Activated T-helper 2 cell treated with anti-CD3 and anti-CD28 coated beads, Interferon-gamma antibody, Interleukin-2, Interleukin-4, amounts not matched to agents 10 μg/mL and 5 μg/mL and 100 μg/mL, durations not matched to agents 14 hours and 24 hours and 36 hours (primary cell): ENCODE results near the gene HHLA2. TPM values are rescaled to one million over a fixed set of nuclear protein-coding genes. Genes with fewer than 3 reads are reported as not detected.

Source experiments
- DNase-seq: peaks from one replicate; pipeline ENCODE4 v3.0.0; 2021; ENCODE audit warnings: low spot score
- H3K27ac Mint-ChIP-seq: one replicate; pipeline ENCODE4 v1.8.0; 2021; ENCODE audit warnings: mixed read lengths
- H3K27me3 Mint-ChIP-seq: one replicate; pipeline ENCODE4 v1.8.0; 2021; ENCODE audit warnings: low read depth, mixed read lengths
- H3K36me3 Mint-ChIP-seq: one replicate; pipeline ENCODE4 v1.8.0; 2021; ENCODE audit warnings: low read depth, mixed read lengths
- H3K4me1 Mint-ChIP-seq: one replicate; pipeline ENCODE4 v1.8.0; 2021; ENCODE audit warnings: low read depth, mixed read lengths
- H3K4me3 Mint-ChIP-seq: one replicate; pipeline ENCODE4 v1.8.0; 2021; ENCODE audit warnings: low read depth, mild to moderate bottlenecking, moderate library complexity, mixed read lengths
- H3K9me3 Mint-ChIP-seq: one replicate; pipeline ENCODE4 v1.8.0; 2021; ENCODE audit warnings: mixed read lengths
- intact Hi-C: fragments of 100-400 bp; cut with micrococcal nuclease; formaldehyde crosslinking; loops from one replicate; pipeline ENCODE4 v1.15.1; 2023
- total RNA-seq: library from RNA; stranded (reverse); gene quantifications from 2 replicates; pipeline ENCODE4 v1.2.3, GENCODE V29; 2022

HHLA2 gene
- total RNA-seq, 1 donor from 2014 or later, result 0.66 TPM

DNA sequence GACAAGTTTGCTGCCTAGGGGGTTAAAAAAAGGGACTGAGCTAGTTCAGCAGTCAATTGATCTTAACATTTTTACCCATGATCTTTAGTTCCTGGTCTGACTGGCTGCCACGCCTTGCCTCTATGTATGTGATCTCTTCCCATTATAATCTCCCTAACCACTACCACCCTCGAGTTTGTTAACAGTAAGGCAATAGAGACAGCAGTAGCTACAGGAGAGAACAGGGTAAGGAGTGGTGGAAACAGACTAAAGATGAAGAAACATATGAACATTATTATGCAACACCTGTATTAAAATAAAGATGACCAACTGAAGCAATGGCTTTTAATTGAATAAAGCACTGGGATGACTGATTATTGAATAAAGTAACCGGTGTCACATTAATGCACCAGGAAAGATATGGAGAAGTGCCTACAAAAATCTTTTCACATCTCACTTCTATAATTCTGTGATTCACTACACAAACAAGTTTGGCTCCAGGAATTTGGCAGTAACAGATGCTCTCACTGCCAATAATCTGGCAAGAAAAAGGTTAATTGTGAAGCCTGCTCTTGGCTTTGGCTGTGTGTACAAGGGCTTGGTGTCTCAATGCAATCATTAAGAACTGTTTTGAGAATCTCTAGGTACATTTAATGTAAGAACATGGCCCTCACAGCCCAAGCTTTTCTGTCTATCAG is 95.7 kb downstream of the HHLA2 start:
- Mint-ChIP-seq H3K9me3 (no peaks in the 10 kb centered on the region), H3K36me3 (no peaks in the 10 kb centered on the region), H3K4me1 (peaks cover 17% of the 10 kb centered on the region), H3K27ac (no peak overlapping the region), H3K4me3 (no peak overlapping the region), H3K27me3 (peaks cover 24% of the 10 kb centered on the region)
- intact Hi-C loops, result no loop called here
- no peak for DNase-seq

DNA sequence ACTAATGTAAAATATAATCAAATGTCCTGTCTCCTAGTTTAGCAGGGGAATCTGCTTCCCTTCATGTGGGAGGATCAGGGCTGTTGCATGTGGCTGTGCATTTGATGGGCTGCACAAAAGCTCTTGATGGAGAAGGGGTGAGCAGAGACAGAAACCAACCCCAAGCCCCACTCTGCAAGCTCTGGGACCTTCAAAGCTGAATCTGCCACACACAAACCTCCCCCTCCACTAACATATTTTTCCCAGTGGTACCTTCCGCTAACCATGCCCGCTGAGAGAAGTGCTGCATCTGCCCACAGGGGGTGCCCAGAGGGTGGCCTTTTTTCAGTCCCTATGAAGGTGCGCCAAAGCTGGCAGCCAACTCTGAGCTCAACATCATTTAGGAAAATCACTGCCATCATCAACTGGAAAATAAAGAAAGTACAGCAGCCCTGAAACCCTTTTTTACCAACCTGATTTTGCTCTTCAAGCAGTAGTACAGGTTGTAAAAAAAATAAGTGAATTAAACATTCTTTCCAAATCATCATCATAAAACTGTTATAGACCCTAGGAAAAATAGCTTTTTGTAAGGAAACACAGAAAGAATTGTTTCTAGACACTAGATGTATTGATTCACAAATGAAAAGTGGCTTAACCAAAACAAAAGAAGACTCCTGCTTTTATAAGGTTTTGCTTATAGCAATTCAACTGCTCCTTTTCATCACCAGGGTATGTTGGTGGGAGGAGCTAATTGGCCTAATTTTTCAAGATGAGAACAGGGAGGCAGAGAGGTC is 97.0 kb downstream of the HHLA2 start:
- intact Hi-C loops, result no loop called here
- no peaks in the 10 kb centered on the region for H3K9me3 Mint-ChIP-seq
- H3K36me3 Mint-ChIP-seq, result no peaks in the 10 kb centered on the region
- no peak overlapping the region for H3K27ac Mint-ChIP-seq
- no peak for DNase-seq
- H3K4me3 Mint-ChIP-seq, result no peak overlapping the region
- H3K27me3 Mint-ChIP-seq, result peaks cover 27% of the 10 kb centered on the region
- peaks cover 4% of the 10 kb centered on the region for H3K4me1 Mint-ChIP-seq

DNA sequence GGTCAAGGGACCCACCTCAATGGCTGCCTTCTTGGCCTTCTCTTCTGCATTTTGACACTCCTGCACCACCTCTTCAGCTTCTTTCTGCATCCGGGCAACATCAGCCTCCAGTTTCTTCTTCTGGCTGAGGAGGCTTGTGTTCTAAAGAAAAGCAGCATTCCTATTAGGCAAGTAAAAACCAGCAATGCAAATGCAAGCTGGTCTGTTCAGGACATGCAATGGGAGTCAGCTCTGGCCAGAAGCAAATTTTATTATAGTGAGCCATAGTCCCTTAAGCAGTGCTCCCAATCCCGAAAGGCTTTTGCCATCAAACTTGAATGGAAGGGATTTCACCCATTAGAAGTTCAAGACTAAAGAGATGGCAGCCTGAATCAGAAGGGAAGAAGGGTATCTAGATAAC is 97.7 kb downstream of the HHLA2 start:
- Mint-ChIP-seq H3K4me3 (no peak overlapping the region), H3K27me3 (peaks cover 27% of the 10 kb centered on the region), H3K27ac (no peak overlapping the region), H3K9me3 (no peaks in the 10 kb centered on the region), H3K36me3 (no peaks in the 10 kb centered on the region), H3K4me1 (no peaks in the 10 kb centered on the region)
- intact Hi-C loops, result no loop called here
- DNase-seq, result no peak

DNA sequence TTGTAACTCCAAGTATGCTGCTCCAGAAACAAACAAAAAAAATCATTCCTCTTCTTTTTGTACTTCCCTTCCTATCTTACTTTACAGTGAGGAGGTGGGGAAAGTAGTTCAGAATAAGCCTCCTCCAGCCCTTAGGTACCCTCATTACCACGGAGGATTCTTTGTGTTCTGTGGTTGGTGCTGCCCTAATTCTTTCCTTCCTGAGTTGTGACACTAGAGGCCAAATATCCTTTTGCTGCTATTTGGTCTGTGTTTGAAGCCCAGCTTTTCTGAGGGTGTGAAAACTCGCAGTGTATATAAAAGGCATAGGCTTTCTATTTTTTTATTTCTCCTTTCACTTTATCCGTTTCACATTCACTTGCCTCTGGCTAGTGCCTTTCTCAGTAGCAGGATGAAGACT is 98.2 kb downstream of the HHLA2 start:
- no peak for DNase-seq
- no peaks in the 10 kb centered on the region for H3K4me1 Mint-ChIP-seq

DNA sequence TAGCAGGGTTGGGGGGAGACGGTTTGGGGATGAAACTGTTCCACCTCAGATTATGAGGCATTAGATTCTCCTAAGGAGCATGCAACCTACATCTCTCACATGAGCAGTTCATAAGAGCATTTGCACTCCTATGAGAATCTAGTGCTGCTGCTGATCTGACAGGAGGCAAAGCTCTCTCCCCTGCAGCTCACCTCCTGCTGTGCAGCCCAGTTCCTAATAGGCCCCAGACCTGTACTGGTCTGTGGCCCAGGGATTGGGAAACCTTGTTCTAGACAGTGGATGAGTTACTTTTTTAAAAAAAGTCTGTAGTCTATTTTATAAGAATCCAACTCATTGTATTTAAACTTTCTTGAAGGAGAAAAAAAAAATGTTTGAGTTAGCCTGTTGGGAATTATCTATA is 100.0 kb downstream of the HHLA2 start:
- H3K36me3 Mint-ChIP-seq, result no peaks in the 10 kb centered on the region
- H3K27me3 Mint-ChIP-seq, result peaks cover 22% of the 10 kb centered on the region
- no peak overlapping the region for H3K4me3 Mint-ChIP-seq
- no peak for DNase-seq
- H3K27ac Mint-ChIP-seq, result no peak overlapping the region
- peaks cover 9% of the 10 kb centered on the region for H3K9me3 Mint-ChIP-seq
- no peaks in the 10 kb centered on the region for H3K4me1 Mint-ChIP-seq
- intact Hi-C loops, result no loop called here

More for the DNA sequence above, 98.2 kb downstream of the HHLA2 start:
- no peak overlapping the region for H3K27ac Mint-ChIP-seq
- intact Hi-C loops, result no loop called here
- peaks cover 27% of the 10 kb centered on the region for H3K27me3 Mint-ChIP-seq
- H3K9me3 Mint-ChIP-seq, result peaks cover 2% of the 10 kb centered on the region
- no peak overlapping the region for H3K4me3 Mint-ChIP-seq
- no peaks in the 10 kb centered on the region for H3K36me3 Mint-ChIP-seq

DNA sequence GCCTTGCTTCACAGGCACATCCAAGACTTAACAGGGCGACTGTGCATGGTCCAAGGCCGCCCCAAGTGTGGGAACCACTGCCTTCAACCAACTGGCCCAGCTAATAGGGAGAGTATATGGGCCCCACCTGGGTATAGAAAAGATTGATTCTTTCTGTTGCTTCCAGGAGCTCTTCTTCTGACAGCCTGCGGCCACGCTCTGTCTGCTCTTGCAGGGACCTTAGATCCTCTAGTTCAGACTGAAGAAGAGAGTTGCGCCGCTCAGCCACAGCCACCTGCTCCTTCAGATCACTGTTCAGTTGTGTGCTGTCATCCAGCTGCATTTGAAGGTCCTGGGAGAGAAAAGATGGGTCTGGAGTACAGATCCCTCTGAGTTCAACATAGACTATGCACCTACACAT is 102.2 kb downstream of the HHLA2 start:
- Mint-ChIP-seq H3K27me3 (peaks cover 12% of the 10 kb centered on the region), H3K4me3 (no peak overlapping the region), H3K27ac (no peak overlapping the region), H3K9me3 (peaks cover 9% of the 10 kb centered on the region), H3K36me3 (no peaks in the 10 kb centered on the region), H3K4me1 (no peaks in the 10 kb centered on the region)
- intact Hi-C loops, result no loop called here
- DNase-seq, result no peak

DNA sequence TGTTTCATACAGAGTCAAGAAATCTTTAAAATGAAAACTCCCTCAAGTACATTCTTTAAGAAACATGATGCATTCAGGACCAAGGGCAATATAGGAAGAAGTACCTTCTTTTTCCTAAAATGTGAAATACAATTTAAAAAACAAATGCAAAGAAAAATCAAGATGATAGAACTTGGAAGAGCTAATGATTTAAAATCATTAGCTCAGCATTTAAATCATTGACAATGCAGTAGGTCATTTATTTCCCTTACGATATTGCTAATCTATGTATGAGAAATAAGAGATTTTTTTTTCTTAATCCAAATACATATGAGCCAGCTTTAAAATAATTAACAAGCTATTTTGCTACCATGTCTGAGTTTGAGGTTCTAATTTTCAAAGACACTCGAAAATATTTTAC is 105.5 kb downstream of the HHLA2 start:
- no peak for DNase-seq
- no peak overlapping the region for H3K4me3 Mint-ChIP-seq
- intact Hi-C loops, result no loop called here
- peaks cover 9% of the 10 kb centered on the region for H3K9me3 Mint-ChIP-seq
- no peak overlapping the region for H3K27ac Mint-ChIP-seq
- peaks cover 5% of the 10 kb centered on the region for H3K27me3 Mint-ChIP-seq
- H3K36me3 Mint-ChIP-seq, result no peaks in the 10 kb centered on the region
- H3K4me1 Mint-ChIP-seq, result peaks cover 3% of the 10 kb centered on the region

DNA sequence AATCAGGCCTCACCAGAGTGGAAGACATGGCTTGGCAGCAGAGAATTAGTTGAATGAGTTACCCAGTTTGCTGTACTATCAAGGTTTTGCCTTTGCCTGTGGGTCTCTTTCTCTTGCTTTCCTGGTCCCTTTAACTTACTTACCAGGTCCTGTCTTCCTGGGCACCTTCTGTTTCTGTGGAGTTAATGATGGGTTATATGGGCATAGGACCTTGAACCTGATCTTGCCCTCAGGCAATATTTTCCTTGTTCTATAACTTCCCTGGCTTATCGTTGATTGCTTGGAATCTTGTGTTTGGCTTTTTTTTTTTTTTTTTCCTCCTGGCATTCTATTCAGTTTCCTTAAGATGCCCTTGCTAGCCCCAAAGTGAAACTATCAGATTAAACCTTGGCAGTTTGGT is 106.8 kb downstream of the HHLA2 start:
- intact Hi-C loops, result no loop called here
- DNase-seq, result no peak

DNA sequence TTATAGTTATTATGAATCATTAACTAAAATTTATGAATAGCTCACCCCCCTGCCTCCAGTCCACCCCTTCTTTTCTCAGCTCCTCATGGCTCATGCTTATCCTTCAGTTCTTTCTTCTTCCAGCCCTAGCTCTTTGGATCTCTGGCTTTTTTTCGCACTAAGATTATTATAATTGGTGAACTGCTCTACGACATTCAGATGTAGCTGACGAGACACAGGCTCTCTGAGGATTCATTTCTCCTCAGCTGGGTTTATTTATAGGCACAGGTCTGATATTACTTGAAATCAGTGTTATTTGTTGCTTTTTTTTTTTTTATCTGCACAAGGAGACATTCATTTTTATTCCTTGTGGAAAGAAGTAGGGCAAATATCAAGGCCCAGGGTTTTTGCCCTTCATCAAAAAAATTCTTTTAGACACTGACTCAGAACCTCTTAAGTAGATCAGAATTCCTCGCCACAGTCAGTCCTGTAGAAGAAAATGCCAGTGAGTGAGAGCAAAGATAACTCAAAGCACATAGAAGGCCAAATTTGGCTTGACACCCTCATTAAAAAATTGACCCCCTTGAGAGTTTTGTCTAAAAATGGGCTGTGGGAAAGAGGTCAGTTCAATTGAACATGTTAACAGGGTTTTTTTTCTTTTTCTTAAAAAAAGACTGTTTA is 107.5 kb downstream of the HHLA2 start:
- peaks cover 7% of the 10 kb centered on the region for H3K4me1 Mint-ChIP-seq
- intact Hi-C loops, result no loop called here
- no peaks in the 10 kb centered on the region for H3K36me3 Mint-ChIP-seq
- H3K4me3 Mint-ChIP-seq, result no peak overlapping the region
- H3K27ac Mint-ChIP-seq, result no peak overlapping the region
- no peaks in the 10 kb centered on the region for H3K27me3 Mint-ChIP-seq
- no peak for DNase-seq
- peaks cover 9% of the 10 kb centered on the region for H3K9me3 Mint-ChIP-seq

More for the DNA sequence above, 106.8 kb downstream of the HHLA2 start:
- H3K4me3 Mint-ChIP-seq, result no peak overlapping the region
- peaks cover 7% of the 10 kb centered on the region for H3K4me1 Mint-ChIP-seq
- H3K27ac Mint-ChIP-seq, result no peak overlapping the region
- H3K9me3 Mint-ChIP-seq, result peaks cover 9% of the 10 kb centered on the region
- no peaks in the 10 kb centered on the region for H3K27me3 Mint-ChIP-seq
- no peaks in the 10 kb centered on the region for H3K36me3 Mint-ChIP-seq

DNA sequence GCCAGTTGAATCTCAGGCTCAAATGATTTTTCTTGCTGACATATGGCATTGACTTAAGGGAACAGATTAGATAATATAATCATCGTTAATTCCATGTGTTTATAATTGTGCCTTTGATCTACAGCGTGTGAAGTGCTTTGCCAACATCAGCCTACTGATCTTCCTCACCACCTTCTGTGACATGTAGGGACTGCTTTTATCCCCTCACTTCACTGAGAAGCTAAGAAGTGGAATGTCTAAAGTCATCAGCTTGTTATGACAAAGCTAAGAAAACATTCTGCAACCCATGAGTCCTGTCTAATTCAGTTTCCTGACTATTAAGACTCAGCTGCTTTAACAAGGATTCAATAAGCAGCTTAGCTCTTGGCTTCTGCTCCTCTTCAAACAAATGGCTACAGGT is 108.0 kb downstream of the HHLA2 start:
- no peak for DNase-seq
- H3K27ac Mint-ChIP-seq, result no peak overlapping the region
- peaks cover 7% of the 10 kb centered on the region for H3K4me1 Mint-ChIP-seq
- intact Hi-C loops, result no loop called here
- H3K4me3 Mint-ChIP-seq, result no peak overlapping the region
- no peaks in the 10 kb centered on the region for H3K27me3 Mint-ChIP-seq
- no peaks in the 10 kb centered on the region for H3K36me3 Mint-ChIP-seq
- peaks cover 9% of the 10 kb centered on the region for H3K9me3 Mint-ChIP-seq

DNA sequence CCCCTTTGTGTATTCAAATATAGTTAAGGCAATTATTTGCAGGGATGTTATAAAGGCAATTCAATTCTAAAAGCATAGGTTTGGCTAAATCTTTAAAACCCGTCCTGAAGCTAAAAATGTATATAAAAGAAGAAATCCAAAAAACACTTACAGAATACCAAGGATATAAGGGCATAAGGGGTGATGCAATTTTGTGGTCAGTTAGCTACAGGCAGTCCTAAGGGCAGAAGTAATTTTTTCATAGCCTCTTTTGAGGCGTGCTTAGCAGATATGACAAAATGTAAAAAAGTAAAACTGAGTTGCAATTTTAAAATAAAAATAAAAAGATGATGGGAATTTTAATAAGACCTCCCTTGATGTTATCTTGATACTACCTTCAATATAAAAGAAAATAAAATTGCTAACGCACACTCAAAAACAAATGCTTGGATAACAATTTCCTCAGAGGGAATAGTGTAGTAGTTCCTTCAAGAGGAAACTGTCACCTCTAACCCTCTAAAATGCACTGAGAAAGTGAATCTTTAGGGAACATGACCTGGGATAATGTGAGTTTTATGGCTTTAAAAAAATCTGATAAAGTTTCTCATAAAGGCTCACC is 109.8 kb downstream of the HHLA2 start:
- Mint-ChIP-seq H3K27me3 (no peaks in the 10 kb centered on the region), H3K9me3 (no peaks in the 10 kb centered on the region), H3K36me3 (no peaks in the 10 kb centered on the region), H3K27ac (no peak overlapping the region), H3K4me3 (no peak overlapping the region), H3K4me1 (peaks cover 7% of the 10 kb centered on the region)
- intact Hi-C loops, result loop anchor here (1.0 to 5.0 kb wide), 2 partner anchors 184 to 253 kb away; partner anchors contain the start of gene IFT57
- DNase-seq, result no peak

DNA sequence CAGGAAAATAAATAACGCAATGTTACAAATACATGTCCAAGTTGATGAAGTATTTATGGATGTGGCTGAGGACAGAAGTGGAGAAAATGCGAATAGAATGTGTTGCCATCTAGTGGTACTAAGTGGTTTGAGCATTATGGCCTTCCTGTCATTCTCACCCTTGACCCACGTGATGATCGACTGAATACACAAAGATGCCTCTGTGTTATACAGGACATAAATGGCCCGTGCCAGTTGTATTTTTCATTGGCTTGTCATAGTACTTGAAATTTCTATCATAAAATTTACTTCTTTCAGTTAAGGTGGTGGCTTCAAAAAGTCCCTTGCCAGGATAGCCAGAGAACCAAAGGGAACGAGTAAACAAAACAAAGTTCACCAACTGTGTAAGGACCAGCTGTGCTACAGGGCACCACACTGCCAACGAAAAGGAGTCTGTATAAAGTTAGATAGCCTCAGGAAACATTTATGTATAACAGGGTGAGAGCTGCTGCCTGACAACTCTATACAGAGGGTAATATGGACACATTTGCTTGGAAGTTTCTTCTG is 110.4 kb downstream of the HHLA2 start:
- Mint-ChIP-seq H3K4me1 (peaks cover 7% of the 10 kb centered on the region), H3K27me3 (peaks cover 5% of the 10 kb centered on the region), H3K27ac (no peak overlapping the region), H3K9me3 (no peaks in the 10 kb centered on the region), H3K4me3 (no peak overlapping the region), H3K36me3 (no peaks in the 10 kb centered on the region)
- DNase-seq, result no peak
- intact Hi-C loops, result loop anchor here (1.0 to 5.0 kb wide), 2 partner anchors 184 to 253 kb away; partner anchors contain the start of gene IFT57
